Parathyroid adenoma (tissue), 2 donors: ENCODE measurements around the gene ELMO3.
A peak's percentile ranks its signal among the peaks of the same experiment; 100 is the strongest.

Experiments used
- H2AFZ ChIP-seq: fragments of 300-600 bp; sonication (generic); one replicate; pipeline ENCODE4 v1.7.0; 2017; ENCODE audit warnings: antibody characterized with exemption, mild to moderate bottlenecking
- H3K27ac ChIP-seq: fragments of 300-600 bp; sonication (generic); one replicate; pipeline ENCODE4 v1.7.0; 2017
- H3K27me3 ChIP-seq: fragments of 300-600 bp; sonication (generic); one replicate; pipeline ENCODE4 v1.7.0; 2017; ENCODE audit warnings: low read length; ENCODE audit not compliant: control insufficient read depth, insufficient read depth
- H3K36me3 ChIP-seq: fragments of 300-600 bp; sonication (generic); one replicate; pipeline ENCODE4 v1.7.0; 2017; ENCODE audit warnings: low read length; ENCODE audit not compliant: control insufficient read depth, insufficient read depth
- H3K4me1 ChIP-seq: fragments of 300-600 bp; sonication (generic); one replicate; pipeline ENCODE4 v1.7.0; 2017; ENCODE audit warnings: control low read depth
- H3K4me2 ChIP-seq: fragments of 300-600 bp; sonication (generic); one replicate; pipeline ENCODE4 v1.7.0; 2017; ENCODE audit warnings: low read length
- H3K4me3 ChIP-seq: fragments of 300-600 bp; sonication (generic); one replicate; pipeline ENCODE4 v1.7.0; 2017; ENCODE audit warnings: low read depth, low read length
- H3K79me2 ChIP-seq: fragments of 300-600 bp; sonication (generic); one replicate; pipeline ENCODE4 v1.7.0; 2017; ENCODE audit warnings: control low read depth
- H3K9ac ChIP-seq: fragments of 300-600 bp; sonication (generic); one replicate; pipeline ENCODE4 v1.7.0; 2017; ENCODE audit warnings: mild to moderate bottlenecking
- H3K9me3 ChIP-seq: fragments of 300-600 bp; sonication (generic); one replicate; pipeline ENCODE4 v1.7.0; 2017; ENCODE audit warnings: low read length; ENCODE audit not compliant: control insufficient read depth
- CTCF ChIP-seq: fragments of 300-600 bp; sonication (generic); IDR thresholded peaks from one replicate; pipeline ENCODE4 v1.7.0; 2017; ENCODE audit warnings: antibody characterized with exemption, mild to moderate bottlenecking
- donor health status: primary hyperparathyroidism.

ELMO3 gene

GRCh38 chr16:67157106-67157748 is 41.7 kb upstream of the ELMO3 start:
- no peak for TF ChIP-seq CTCF
- Histone ChIP-seq H2AFZ (no peak overlapping the region), H3K9me3 (no peaks in the 10 kb centered on the region), H3K79me2 (no peaks in the 10 kb centered on the region), H3K27me3 (no peaks in the 10 kb centered on the region), H3K4me2 (no peak overlapping the region), H3K36me3 (no peaks in the 10 kb centered on the region), H3K4me1 (peaks cover 5% of the 10 kb centered on the region), H3K27ac (no peak overlapping the region), H3K4me3 (no peak overlapping the region), H3K9ac (no peak overlapping the region)

- no peaks in the 10 kb centered on the region for H3K79me2 ChIP-seq
- no peak overlapping the region for H3K4me2 ChIP-seq
- H3K36me3 ChIP-seq, result no peaks in the 10 kb centered on the region
- H3K9ac ChIP-seq, result no peak overlapping the region
- no peaks in the 10 kb centered on the region for H3K9me3 ChIP-seq
- TF ChIP-seq CTCF, result no peak
- H3K4me1 ChIP-seq, result peaks cover 5% of the 10 kb centered on the region
- no peak overlapping the region for H2AFZ ChIP-seq
- H3K27me3 ChIP-seq, result no peaks in the 10 kb centered on the region
- no peak overlapping the region for H3K4me3 ChIP-seq
- H3K27ac ChIP-seq, result no peak overlapping the region
Observed at GRCh38 chr16:67157892-67158635, 40.9 kb upstream of the ELMO3 start.

GRCh38 chr16:67158637-67159600 is 40.0 kb upstream of the ELMO3 start:
- no peak for TF ChIP-seq CTCF
- H2AFZ ChIP-seq, result peak overlapping the region; percentile 82
- no peaks in the 10 kb centered on the region for H3K36me3 ChIP-seq
- peaks cover 7% of the 10 kb centered on the region for H3K4me1 ChIP-seq
- peak overlapping the region; percentile 95 for H3K4me3 ChIP-seq
- no peaks in the 10 kb centered on the region for H3K79me2 ChIP-seq
- peak overlapping the region; percentile 95 for H3K4me2 ChIP-seq
- H3K9me3 ChIP-seq, result no peaks in the 10 kb centered on the region
- peak overlapping the region; percentile 43 for H3K27ac ChIP-seq
- no peaks in the 10 kb centered on the region for H3K27me3 ChIP-seq
- H3K9ac ChIP-seq, result peak overlapping the region; percentile 3

GRCh38 chr16:67161595-67162058 is 37.3 kb upstream of the ELMO3 start:
- Histone ChIP-seq H3K4me3 (peak overlapping the region; percentile 95), H3K27ac (no peak overlapping the region), H3K4me2 (peak overlapping the region; percentile 95), H3K36me3 (no peaks in the 10 kb centered on the region), H3K27me3 (no peaks in the 10 kb centered on the region), H3K4me1 (peaks cover 11% of the 10 kb centered on the region), H3K9ac (no peak overlapping the region), H3K9me3 (no peaks in the 10 kb centered on the region), H3K79me2 (no peaks in the 10 kb centered on the region), H2AFZ (peak overlapping the region; percentile 82)
- TF ChIP-seq CTCF, result no peak
